Subcutaneous adipose tissue (tissue), 4 donors: ENCODE results near the gene GALNT5. TPM values are rescaled to one million over a fixed set of nuclear protein-coding genes. Genes with fewer than 3 reads are reported as not detected.

Experiments
- CTCF ChIP-seq: fragments of 450-650 bp; IDR thresholded peaks from one replicate; pipeline ENCODE4 v1.5.1; 2016; ENCODE audit warnings: low read depth, mild to moderate bottlenecking, control low read depth, antibody characterized with exemption, moderate library complexity
- total RNA-seq, 4 donors: library from RNA; depleted of rRNA; stranded (reverse); fragments of >200 nt; gene quantifications; one replicate each; pipeline ENCODE4 v1.1.0, GENCODE V29; 2016

Gene GALNT5
- total RNA-seq, 4 donors from 2014 or later = under 0.01 to 0.17 (median 0.08) TPM

GRCh38 chr2:157327200-157327599, 69.7 kb downstream of the GALNT5 start:
- TF ChIP-seq CTCF = no peak

- no peak for TF ChIP-seq CTCF
Observed at GRCh38 chr2:157327621-157328500, 70.4 kb downstream of the GALNT5 start.

- no peak for TF ChIP-seq CTCF
Observed at GRCh38 chr2:157329524-157329923, 72.0 kb downstream of the GALNT5 start.

GRCh38 chr2:157333304-157334047, 76.0 kb downstream of the GALNT5 start:
- TF ChIP-seq CTCF = no peak

GRCh38 chr2:157334335-157334734, 76.8 kb downstream of the GALNT5 start:
- TF ChIP-seq CTCF = no peak

- TF ChIP-seq CTCF = no peak
Observed at GRCh38 chr2:157334797-157335196, 77.3 kb downstream of the GALNT5 start.

- TF ChIP-seq CTCF = no peak
Observed at GRCh38 chr2:157336137-157337010, 78.9 kb downstream of the GALNT5 start.
